Naive B cell (primary cell): ENCODE measurements around the gene PIR. TPM values are rescaled to one million over a fixed set of nuclear protein-coding genes. Genes with fewer than 3 reads are reported as not detected.

Experiments
- ATAC-seq, 2 donors: fragments of 150-1000 bp; cut with Tn5 transposase; 2 replicates each; pipeline ENCODE4 v1.10.0; 2021; ENCODE audit warnings: low read depth in 2 of 2, mild to moderate bottlenecking in 2 of 2, moderate library complexity in 2 of 2
- DNase-seq: peaks from one replicate; pipeline ENCODE4 v3.0.0; 2022
- H3K27ac Mint-ChIP-seq, 6 donors: one replicate each; pipeline ENCODE4 v1.8.0; 2020 to 2022; ENCODE audit warnings: mild to moderate bottlenecking in 6 of 6, mixed read lengths in 6 of 6, moderate library complexity in 5 of 6, inconsistent platforms in 2 of 6
- H3K27me3 Mint-ChIP-seq, 3 donors: one replicate each; pipeline ENCODE4 v1.8.0; 2021 to 2022; ENCODE audit warnings: mixed read lengths in 3 of 3, mild to moderate bottlenecking in 1 of 3
- H3K36me3 Mint-ChIP-seq, 2 donors: one replicate each; pipeline ENCODE4 v1.8.0; 2020 to 2022; ENCODE audit warnings: mixed read lengths in 2 of 2, inconsistent platforms in 1 of 2, mild to moderate bottlenecking in 1 of 2
- H3K4me1 Mint-ChIP-seq, 3 donors: one replicate each; pipeline ENCODE4 v1.8.0; 2020 to 2022; ENCODE audit warnings: mixed read lengths in 3 of 3, inconsistent platforms in 1 of 3, mild to moderate bottlenecking in 1 of 3, moderate library complexity in 1 of 3
- H3K4me3 Mint-ChIP-seq, 8 donors: one replicate each; pipeline ENCODE4 v1.8.0; 2020 to 2022; ENCODE audit warnings: mild to moderate bottlenecking in 8 of 8, mixed read lengths in 8 of 8, moderate library complexity in 8 of 8, inconsistent platforms in 2 of 8
- H3K9me3 Mint-ChIP-seq, 7 donors: one replicate each; pipeline ENCODE4 v1.8.0; 2020 to 2022; ENCODE audit warnings: mixed read lengths in 7 of 7, mild to moderate bottlenecking in 5 of 7, inconsistent platforms in 2 of 7, moderate library complexity in 1 of 7
- polyA plus RNA-seq, 6 donors: library from polyadenylated mRNA; unstranded; fragments of 300-500 nt; fragmentation: Illumina TruSeq; gene quantifications; one replicate each; pipeline ENCODE4 v1.2.3, GENCODE V29; 2021; ENCODE audit warnings: low read depth in 6 of 6

The PIR gene
- polyA plus RNA-seq, 6 donors from 2014 or later: not detected

DNA sequence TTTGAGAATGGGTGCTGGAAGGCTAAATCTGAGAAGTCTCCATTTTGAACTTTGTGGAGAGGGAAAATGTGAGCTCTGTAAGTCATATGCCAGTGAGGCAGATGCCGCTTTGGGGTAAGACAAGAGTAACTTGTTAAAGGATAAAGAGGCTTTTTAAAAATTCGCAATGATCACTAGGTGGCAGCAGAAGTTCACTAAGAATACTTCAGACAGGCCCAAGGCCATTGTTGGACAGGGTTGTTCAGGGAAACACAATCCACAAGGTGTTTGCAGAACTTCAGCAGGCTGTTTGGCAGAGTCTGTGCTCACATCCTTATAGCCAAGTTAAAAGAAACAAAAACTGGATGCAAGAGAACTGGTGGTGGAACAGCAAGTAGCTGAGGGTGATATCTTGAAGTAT, 144.1 kb downstream of the PIR start:
- Mint-ChIP-seq H3K27ac (peak overlapping the region in 1 of 6 donors; percentile 28), H3K27me3 (peaks cover 3 to 13% (median 4%) of the 10 kb centered on the region in 3 donors), H3K4me1 (no peaks in the 10 kb centered on the region), H3K4me3 (no peak overlapping the region), H3K9me3 (no peaks in the 10 kb centered on the region), H3K36me3 (no peaks in the 10 kb centered on the region)
- DNase-seq (peak; percentile 14), ATAC-seq (peak; percentile 46 to 53)

DNA sequence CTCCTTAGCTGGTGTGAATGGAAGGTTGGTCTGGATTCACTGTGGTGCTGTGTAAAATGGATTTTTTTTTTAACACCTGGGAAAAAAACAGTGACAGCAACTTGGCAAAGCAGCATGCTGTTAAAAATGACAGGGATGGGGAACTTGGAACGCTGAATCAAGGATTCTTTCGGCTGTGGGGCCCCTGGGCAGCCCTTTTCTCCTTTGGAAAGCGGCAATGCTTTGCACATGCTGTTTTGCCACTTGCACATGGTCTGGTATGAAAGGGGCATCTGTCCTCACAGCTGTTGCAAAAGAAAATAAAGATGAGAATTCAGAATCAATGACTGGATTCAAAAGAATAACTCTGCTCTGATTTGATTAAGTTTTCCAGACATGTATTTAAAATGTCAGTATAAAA, 147.2 kb downstream of the PIR start:
- H3K4me3 Mint-ChIP-seq: no peak overlapping the region

DNA sequence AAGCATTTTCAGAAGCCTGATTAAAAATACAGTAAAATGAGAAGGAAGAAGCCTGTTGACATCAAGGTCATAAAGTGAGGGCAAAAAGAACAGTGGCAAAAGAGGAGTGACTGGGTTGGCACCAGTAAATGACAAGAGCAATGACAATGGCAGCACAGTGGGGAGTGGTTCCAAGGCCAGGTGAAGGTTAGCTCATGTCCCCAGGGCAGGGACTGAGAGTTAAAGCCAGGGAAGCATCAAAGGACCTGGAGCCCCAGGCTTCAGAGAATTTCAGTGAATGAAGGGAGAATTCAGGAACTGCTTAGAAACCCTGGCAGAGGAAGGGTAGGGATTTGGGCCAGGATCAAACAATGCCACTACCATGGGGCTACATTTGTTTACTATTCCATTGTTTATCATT, 149.0 kb downstream of the PIR start:
- Mint-ChIP-seq H3K4me3 (no peak overlapping the region), H3K27me3 (peaks cover 8 to 36% (median 14%) of the 10 kb centered on the region in 3 donors), H3K27ac (peak overlapping the region in 1 of 6 donors; percentile 30), H3K36me3 (no peaks in the 10 kb centered on the region), H3K4me1 (no peaks in the 10 kb centered on the region), H3K9me3 (no peaks in the 10 kb centered on the region)
- DNase-seq (no peak), ATAC-seq (no peak)

More for the DNA sequence above, 147.2 kb downstream of the PIR start:
- ATAC-seq: no peak
- H3K27ac Mint-ChIP-seq: no peak overlapping the region
- peaks cover 8 to 21% (median 8%) of the 10 kb centered on the region in 3 donors for H3K27me3 Mint-ChIP-seq
- no peaks in the 10 kb centered on the region for H3K9me3 Mint-ChIP-seq
- H3K4me1 Mint-ChIP-seq: no peaks in the 10 kb centered on the region
- no peaks in the 10 kb centered on the region for H3K36me3 Mint-ChIP-seq
- DNase-seq: no peak

DNA sequence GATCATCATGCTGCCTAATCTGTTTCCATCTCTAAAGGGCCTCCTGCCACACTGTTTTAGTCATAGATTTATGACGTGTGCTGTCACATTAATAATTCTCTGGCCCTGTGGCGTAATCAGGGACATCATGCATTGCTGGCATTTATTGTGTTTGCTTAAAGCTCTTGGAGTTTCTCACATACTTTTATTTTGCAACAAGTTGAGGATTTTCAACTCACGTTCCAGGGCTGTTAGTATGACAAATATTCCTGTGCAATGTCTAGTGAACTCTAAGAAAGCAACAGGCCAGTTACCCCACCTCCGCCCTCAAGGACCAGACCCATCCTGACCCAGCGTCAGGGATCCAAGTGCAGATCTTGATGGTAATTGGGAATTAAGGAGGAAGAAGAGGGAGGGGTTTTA, 150.1 kb downstream of the PIR start:
- H3K27me3 Mint-ChIP-seq: peaks cover 11 to 40% (median 16%) of the 10 kb centered on the region in 3 donors
- no peak for DNase-seq
- H3K27ac Mint-ChIP-seq: no peak overlapping the region
- no peak for ATAC-seq
- no peaks in the 10 kb centered on the region for H3K4me1 Mint-ChIP-seq
- no peaks in the 10 kb centered on the region for H3K9me3 Mint-ChIP-seq
- no peak overlapping the region for H3K4me3 Mint-ChIP-seq
- no peaks in the 10 kb centered on the region for H3K36me3 Mint-ChIP-seq

DNA sequence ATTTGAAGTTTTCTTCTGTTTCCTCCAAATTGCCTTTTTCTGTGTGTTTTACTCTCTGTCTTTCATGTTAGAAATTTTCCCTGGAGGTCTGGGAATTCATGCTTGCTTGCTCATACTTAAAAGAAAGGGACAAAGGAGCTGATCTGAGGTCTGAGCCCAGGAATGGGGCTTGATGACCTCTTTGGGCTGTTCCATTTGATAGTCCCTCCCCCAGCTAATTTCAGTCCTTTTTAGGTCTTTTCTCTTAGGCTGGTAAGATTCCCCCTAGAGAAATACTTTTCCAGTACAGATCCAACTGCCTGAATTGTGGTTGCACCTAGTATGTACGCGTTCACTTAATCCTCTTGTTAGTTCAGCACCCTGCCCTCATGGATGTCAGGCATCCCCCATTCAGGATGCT, 152.3 kb downstream of the PIR start:
- H3K4me3 Mint-ChIP-seq: peak overlapping the region in 1 of 8 donors; percentile 10
- H3K4me1 Mint-ChIP-seq: peaks cover 0 to 4% (median 0%) of the 10 kb centered on the region in 3 donors
- H3K27ac Mint-ChIP-seq: peak overlapping the region in 1 of 6 donors; percentile 16
- ATAC-seq: no peak
- no peaks in the 10 kb centered on the region for H3K36me3 Mint-ChIP-seq
- no peak for DNase-seq
- peaks cover 21 to 44% (median 23%) of the 10 kb centered on the region in 3 donors for H3K27me3 Mint-ChIP-seq
- H3K9me3 Mint-ChIP-seq: peaks cover 0 to 4% (median 0%) of the 10 kb centered on the region in 7 donors

DNA sequence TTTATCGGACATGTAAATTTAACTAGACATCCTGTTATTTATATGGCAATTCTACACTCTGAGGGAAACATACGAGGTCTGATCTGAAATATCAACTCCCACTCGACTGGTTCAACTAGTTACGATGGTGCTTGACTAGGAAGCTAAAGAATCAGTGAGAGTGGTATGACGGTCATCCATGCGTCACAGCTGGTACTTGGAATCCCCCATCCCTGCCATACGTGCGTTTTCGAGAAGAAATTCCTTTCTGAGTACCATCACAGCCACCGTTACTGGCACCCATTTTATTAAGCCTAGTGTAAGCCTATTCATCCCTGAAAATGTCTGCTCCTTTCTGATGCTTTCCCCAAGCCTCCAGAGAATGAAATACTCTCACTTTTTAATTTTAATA, 157.1 kb downstream of the PIR start:
- no peaks in the 10 kb centered on the region for H3K36me3 Mint-ChIP-seq
- ATAC-seq: peak; percentile 54 to 57
- DNase-seq: peak; percentile 49
- H3K27ac Mint-ChIP-seq: peak overlapping the region; percentile 95 to 99 (median 98)
- H3K9me3 Mint-ChIP-seq: peaks cover 0 to 4% (median 0%) of the 10 kb centered on the region in 7 donors
- peaks cover 0 to 11% (median 4%) of the 10 kb centered on the region in 3 donors for H3K4me1 Mint-ChIP-seq
- H3K27me3 Mint-ChIP-seq: peaks cover 13 to 33% (median 15%) of the 10 kb centered on the region in 3 donors
- peak overlapping the region; percentile 87 to 95 (median 92) for H3K4me3 Mint-ChIP-seq

DNA sequence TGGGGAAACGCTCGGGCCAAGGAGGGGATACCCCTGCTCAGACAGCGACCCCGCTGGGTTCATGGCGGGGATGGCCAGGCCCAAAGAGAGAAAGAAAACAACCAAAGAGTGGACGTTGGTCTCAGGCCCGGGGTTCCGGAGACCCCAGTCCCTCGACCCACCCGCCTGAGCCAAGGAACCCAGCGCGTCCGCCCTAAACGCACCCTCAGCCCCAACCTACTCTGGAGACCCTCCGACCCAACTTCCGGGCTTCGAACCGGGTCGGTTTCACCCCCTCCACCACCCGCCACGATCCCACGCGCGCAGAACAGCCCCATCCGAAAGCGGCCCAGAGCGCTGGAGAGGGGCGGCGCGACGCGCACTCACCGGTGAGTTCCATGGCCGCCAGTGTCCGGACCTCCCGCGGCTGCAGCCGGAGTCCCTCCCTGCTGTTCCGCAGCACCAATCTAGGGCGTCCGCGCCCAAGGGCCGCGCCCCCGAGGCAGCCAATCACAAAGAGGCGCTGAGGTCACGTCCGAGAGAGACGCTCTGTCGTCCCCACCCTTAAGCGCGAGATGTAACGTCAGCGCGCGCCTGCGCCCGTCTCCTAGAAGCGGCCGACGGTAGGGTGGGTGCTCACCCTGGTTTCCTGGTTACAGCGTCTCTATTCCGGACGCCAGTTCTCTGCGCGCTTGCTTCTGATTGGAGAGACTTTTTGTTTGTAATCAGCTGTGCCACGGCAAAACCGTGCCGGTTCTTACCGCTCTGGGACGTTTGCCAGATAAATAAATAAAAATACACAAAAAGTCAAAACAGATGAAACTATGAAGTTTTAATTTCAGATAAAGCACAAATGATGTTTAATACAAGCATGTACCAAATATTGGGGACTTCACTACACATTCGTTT, 157.8 kb downstream of the PIR start, which contains the start of gene PIGA:
PIGA (minus strand) TSS at position 389 of the 888 bp plus-strand sequence. CDS start 3,593 bp downstream, outside the sequence.
- H3K27ac Mint-ChIP-seq: peak within 1 kb of the TSS; percentile 95 to 99 (median 98)

More for the DNA sequence above, 157.8 kb downstream of the PIR start, which contains the start of gene PIGA:
- H3K4me3 Mint-ChIP-seq: peak within 1 kb of the TSS; percentile 87 to 95 (median 92)
- peaks cover 0 to 4% (median 0%) of the 10 kb centered on the region in 7 donors for H3K9me3 Mint-ChIP-seq
- DNase-seq (peak; percentile 91), ATAC-seq (peak; percentile 86 to 88)
- H3K27me3 Mint-ChIP-seq: peaks cover 8 to 26% (median 15%) of the 10 kb centered on the region in 3 donors
- H3K4me1 Mint-ChIP-seq: peaks cover 0 to 11% (median 4%) of the 10 kb centered on the region in 3 donors
- no peaks in the 10 kb centered on the region for H3K36me3 Mint-ChIP-seq

Other genes starting within 250 kb of the PIR start
- not detected for gene ASB9, start 223.2 kb downstream of the PIR start, polyA plus RNA-seq
- gene ASB11, start 177.7 kb downstream of the PIR start, polyA plus RNA-seq: not detected
- 10 to 100 TPM in 1 of 6 donors, 1 to 10 TPM in 5; 3.4 to 12.0 (median 7.8) TPM for gene PIGA, start 157.8 kb downstream of the PIR start, polyA plus RNA-seq
- gene VEGFD, start 108.9 kb downstream of the PIR start, polyA plus RNA-seq: not detected
- not detected for gene BMX, start 7.5 kb upstream of the PIR start, polyA plus RNA-seq
- under 1 TPM in 1 of 6 donors, not detected in 5; 0.11 TPM for gene ACE2, start 107.6 kb upstream of the PIR start, polyA plus RNA-seq
- gene CLTRN, start 171.5 kb upstream of the PIR start, polyA plus RNA-seq: under 1 TPM in 3 of 6 donors, not detected in 3; 0.28 to 0.44 (median 0.36) TPM
- gene CA5B, start 244.9 kb upstream of the PIR start, polyA plus RNA-seq: 10 to 100 TPM; 37.4 to 76.1 (median 56.0) TPM